ENCODE results near the gene MPRIP. TPM values are rescaled to one million over a fixed set of nuclear protein-coding genes. Genes with fewer than 3 reads are reported as not detected.
A peak's percentile ranks its signal among the peaks of the same experiment; 100 is the strongest.

MPRIP gene
- total RNA-seq, 6 experiments from 2014 or later, result 39.0 to 97.6 (median 76.7) TPM

DNA sequence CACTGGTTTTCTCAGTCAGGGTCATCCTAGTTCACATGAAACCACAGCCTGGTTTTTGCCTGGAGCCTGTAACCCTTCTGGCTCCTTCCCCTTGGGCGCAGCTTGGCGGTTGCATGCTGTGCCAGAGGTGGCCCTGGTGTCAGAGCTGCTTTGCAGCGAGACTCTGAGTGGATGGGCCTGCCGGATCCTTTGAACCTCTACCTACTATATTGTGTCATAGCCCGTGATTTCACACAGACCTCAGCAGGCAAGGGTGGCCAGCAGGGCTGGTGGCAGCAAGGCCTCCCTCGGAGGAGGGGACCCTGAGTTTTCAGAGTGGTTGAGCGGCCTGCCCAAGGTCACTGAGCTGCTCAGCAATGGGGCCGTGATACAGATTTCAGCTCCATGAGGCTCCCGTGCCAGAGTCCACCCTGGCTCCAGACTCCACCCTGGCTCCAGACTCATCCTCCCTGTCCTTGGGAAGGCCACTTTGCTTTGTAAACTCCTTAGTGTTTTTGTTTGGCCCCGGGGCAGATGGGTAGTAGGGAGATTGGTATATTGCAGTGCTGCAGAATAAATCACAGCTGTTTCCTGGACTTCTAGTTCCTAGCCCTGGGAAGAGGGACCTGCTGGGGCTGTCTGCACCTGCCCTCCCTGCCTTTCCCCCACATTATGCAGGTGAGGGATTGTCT lies 9.7 kb downstream of the MPRIP start:
- Histone ChIP-seq H3K9me3 (no peaks in the 10 kb centered on the region), H3K4me3 (no peak overlapping the region), H3K36me3 (no peaks in the 10 kb centered on the region), H3K27ac (peak overlapping the region in 2 of 3 donors; percentile 39 to 46), H3K4me1 (peaks cover 0 to 34% (median 17%) of the 10 kb centered on the region in 4 donors), H3K27me3 (no peaks in the 10 kb centered on the region)
- intact Hi-C loops (cut with DNase I), result no loop called here
- DNase-seq, result peak in 2 of 3 donors; percentile 63 to 73
- WGBS (ENCODE audit: insufficient coverage, low coverage, low lambda C conversion rate, missing lambda C conversion rate), result 17% methylated on average over 4 of the region's 10 CpGs
- no peak for TF ChIP-seq POLR2A (IDR thresholded peaks at IDR 0.05)
- TF ChIP-seq, protein P1, sequence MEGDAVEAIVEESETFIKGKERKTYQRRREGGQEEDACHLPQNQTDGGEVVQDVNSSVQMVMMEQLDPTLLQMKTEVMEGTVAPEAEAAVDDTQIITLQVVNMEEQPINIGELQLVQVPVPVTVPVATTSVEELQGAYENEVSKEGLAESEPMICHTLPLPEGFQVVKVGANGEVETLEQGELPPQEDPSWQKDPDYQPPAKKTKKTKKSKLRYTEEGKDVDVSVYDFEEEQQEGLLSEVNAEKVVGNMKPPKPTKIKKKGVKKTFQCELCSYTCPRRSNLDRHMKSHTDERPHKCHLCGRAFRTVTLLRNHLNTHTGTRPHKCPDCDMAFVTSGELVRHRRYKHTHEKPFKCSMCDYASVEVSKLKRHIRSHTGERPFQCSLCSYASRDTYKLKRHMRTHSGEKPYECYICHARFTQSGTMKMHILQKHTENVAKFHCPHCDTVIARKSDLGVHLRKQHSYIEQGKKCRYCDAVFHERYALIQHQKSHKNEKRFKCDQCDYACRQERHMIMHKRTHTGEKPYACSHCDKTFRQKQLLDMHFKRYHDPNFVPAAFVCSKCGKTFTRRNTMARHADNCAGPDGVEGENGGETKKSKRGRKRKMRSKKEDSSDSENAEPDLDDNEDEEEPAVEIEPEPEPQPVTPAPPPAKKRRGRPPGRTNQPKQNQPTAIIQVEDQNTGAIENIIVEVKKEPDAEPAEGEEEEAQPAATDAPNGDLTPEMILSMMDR (IDR thresholded peaks at IDR 0.05), result no peak
- ATAC-seq, result peak; percentile 72 to 85 (median 74)

- peak; percentile 4 to 36 (median 26) for ATAC-seq
- TF ChIP-seq, protein P1 (IDR thresholded peaks at IDR 0.05), result no peak
- TF ChIP-seq POLR2A (IDR thresholded peaks at IDR 0.05), result no peak
- intact Hi-C loops (cut with DNase I), result no loop called here
- WGBS (ENCODE audit: insufficient coverage, low coverage, low lambda C conversion rate, missing lambda C conversion rate), result 54% methylated on average over 9 of the region's 14 CpGs
- no peak for DNase-seq
- Histone ChIP-seq H3K4me3 (no peak overlapping the region), H3K36me3 (no peaks in the 10 kb centered on the region), H3K27ac (peak overlapping the region in 2 of 3 donors; percentile 4 to 46), H3K27me3 (no peaks in the 10 kb centered on the region), H3K9me3 (no peaks in the 10 kb centered on the region), H3K4me1 (peaks cover 0 to 34% (median 17%) of the 10 kb centered on the region in 4 donors)
Measured at GRCh38 chr17:17052462-17053221, 10.4 kb downstream of the MPRIP start.

DNA sequence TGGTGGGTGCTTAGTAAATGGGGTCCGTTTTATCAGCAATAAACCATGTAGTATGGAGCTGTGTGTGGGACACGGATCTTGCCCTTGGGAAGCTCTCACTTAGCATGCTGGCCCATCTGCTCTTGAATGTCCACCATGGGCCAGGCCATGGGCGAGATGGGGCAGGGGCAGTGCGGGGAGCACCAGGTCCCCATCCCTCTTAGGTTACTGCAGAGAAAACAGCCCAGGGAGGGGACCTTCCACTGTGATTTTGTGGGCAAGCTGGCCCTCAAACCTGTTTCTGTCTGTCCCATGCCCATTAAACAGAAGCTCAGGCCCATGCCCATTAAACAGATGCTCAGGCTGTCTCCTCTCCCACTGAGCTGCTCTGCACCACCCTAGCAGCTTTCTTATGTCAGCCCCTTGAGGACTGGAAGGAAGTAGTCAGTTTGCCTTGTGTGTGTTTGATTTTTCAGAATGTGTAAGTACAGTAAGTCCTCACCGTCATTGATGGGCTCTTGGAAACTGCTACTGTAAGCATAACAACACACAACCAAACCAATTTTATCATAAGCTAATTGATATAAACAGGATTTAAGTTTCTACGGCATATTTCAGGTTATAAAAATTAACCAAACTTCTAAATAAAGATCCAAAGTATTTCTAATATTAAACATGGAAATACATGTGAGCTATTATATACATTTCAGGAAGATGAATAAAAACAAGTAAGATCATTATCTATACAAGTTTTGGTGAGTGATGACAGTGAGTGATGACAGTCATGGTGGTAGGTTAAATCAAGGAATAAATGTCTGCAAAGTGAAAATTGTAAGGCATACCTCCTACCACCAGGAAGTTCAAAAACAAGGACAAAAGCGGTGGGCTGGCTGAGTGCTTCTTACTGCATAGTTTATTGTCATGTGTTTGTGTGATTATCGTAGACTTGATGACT lies 11.5 kb downstream of the MPRIP start:
- H3K4me1 ChIP-seq, result peaks cover 0 to 34% (median 16%) of the 10 kb centered on the region in 4 donors
- WGBS (ENCODE audit: insufficient coverage, low coverage, low lambda C conversion rate, missing lambda C conversion rate), result 71% methylated on average over 4 of the region's 8 CpGs
- no peak overlapping the region for H3K27ac ChIP-seq
- TF ChIP-seq POLR2A (IDR thresholded peaks at IDR 0.05), result no peak
- TF ChIP-seq, protein P1 (IDR thresholded peaks at IDR 0.05), result no peak
- peaks cover 0 to 2% (median 0%) of the 10 kb centered on the region in 4 donors for H3K36me3 ChIP-seq
- H3K27me3 ChIP-seq, result no peaks in the 10 kb centered on the region
- ATAC-seq (no peak), DNase-seq (no peak)
- intact Hi-C loops (cut with DNase I), result no loop called here
- H3K9me3 ChIP-seq, result no peaks in the 10 kb centered on the region
- H3K4me3 ChIP-seq, result no peak overlapping the region

DNA sequence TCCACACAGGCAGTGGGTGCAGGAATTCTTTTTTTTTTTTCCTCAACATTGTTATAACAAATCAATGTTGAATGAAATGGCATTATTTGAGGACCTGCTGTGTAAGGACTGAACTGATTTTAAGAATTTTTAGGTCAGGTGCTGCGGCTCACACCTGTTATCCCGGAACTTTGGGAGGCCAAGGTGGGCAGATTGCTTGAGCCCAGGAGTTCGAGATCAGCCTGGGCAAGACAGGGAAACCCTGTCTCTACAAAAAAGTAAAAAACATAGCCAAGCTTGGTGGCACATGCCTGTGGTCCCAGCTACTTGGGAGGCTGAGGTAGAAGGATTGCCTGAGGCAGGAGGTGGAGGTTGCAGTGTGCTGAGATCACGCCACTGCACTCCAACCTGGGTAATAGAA lies 12.4 kb downstream of the MPRIP start:
- 91% methylated on average over 3 of the region's 4 CpGs for WGBS (ENCODE audit: insufficient coverage, low coverage, low lambda C conversion rate, missing lambda C conversion rate)
- no peaks in the 10 kb centered on the region for H3K27me3 ChIP-seq
- no peak for DNase-seq
- H3K4me3 ChIP-seq, result no peak overlapping the region
- H3K4me1 ChIP-seq, result peaks cover 0 to 34% (median 14%) of the 10 kb centered on the region in 4 donors
- H3K9me3 ChIP-seq, result no peaks in the 10 kb centered on the region
- intact Hi-C loops (cut with DNase I), result no loop called here
- TF ChIP-seq, protein P1 (IDR thresholded peaks at IDR 0.05), result no peak
- no peak for TF ChIP-seq POLR2A (IDR thresholded peaks at IDR 0.05)
- no peak overlapping the region for H3K27ac ChIP-seq
- ATAC-seq, result no peak
- H3K36me3 ChIP-seq, result peaks cover 0 to 2% (median 0%) of the 10 kb centered on the region in 4 donors
